H7 (cell line): ENCODE measurements around the gene PDE11A. TPM values are rescaled to one million over a fixed set of nuclear protein-coding genes. Genes with fewer than 3 reads are reported as not detected.

ENCODE experiments used
- DNase-seq: peaks from one replicate; pipeline ENCODE4 v3.0.0; 2012
- H3K27me3 ChIP-seq: 2 replicates; pipeline ENCODE4 v1.6.0; 2011; ENCODE audit warnings: mild to moderate bottlenecking, low read length; ENCODE audit not compliant: control insufficient read depth, insufficient read depth
- H3K36me3 ChIP-seq: replicated peaks from 2 replicates; pipeline ENCODE4 v1.5.1; 2011; ENCODE audit warnings: low read length; ENCODE audit not compliant: control insufficient read depth, insufficient read depth
- H3K4me3 ChIP-seq: 2 replicates; pipeline ENCODE4 v1.5.1; 2011; ENCODE audit warnings: low read depth, mild to moderate bottlenecking, control low read depth, low read length, moderate library complexity; ENCODE audit not compliant: insufficient read depth
- total RNA-seq: library from RNA; depleted of rRNA; stranded (reverse); fragments of >200 nt; shearing (Covaris generic); gene quantifications from 2 replicates; pipeline ENCODE4 v1.2.3, GENCODE V29; 2014

The PDE11A gene
- total RNA-seq, 1 experiment from 2014 or later, result 1.2 TPM

DNA sequence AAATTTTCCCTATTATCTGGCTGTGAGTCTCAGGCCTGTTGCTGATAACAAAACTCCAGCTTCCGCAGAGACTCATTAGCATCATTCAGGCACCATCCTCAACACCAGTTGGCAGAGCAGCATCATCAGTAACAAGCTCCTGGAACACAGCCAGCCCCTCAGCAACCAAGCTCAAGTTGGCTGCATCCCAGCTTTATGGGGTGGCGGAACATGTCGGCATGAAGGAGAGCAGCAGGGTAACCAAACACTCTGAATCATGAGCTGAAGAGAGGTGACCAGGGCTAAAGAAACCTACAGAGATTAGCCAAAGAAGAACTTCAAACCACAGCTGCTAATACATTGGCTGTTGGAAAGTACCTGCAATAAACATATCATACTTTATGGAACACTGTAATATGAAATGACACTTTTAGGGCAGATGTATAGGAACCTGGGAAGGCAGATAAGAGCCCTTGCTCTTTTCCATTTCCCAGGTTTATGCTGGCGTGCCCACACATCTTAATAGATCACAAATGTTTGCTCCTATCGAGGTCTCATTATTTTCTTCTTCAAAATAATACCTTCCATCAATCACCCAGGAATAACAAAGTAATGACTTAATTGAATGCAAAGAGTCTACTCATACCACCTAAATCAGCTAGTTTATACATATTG lies 63.8 kb downstream of the PDE11A start:
- no peak for DNase-seq
- H3K4me3 ChIP-seq, result no peak overlapping the region
- no peaks in the 10 kb centered on the region for H3K27me3 ChIP-seq
- H3K36me3 ChIP-seq, result no peaks in the 10 kb centered on the region

DNA sequence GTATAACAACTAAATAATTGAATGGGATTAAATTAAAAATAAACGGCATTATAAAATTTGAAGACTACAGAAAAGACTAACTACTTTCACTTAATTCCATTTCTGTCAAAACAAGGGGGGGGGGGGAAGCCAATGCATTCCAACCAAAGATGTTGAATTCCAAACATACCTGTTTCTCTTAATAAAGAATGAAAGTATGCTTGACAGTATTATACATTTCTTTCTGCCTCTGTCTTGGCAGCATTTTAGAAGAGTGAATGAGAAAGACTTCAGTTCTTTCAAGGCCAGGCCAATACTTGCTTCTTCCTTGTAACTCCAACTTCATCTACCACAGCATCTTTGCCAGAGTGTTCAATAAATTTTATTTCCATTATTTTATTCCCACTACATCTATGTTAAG lies 65.9 kb downstream of the PDE11A start:
- H3K4me3 ChIP-seq, result no peak overlapping the region
- no peak for DNase-seq
- no peaks in the 10 kb centered on the region for H3K27me3 ChIP-seq
- no peaks in the 10 kb centered on the region for H3K36me3 ChIP-seq

DNA sequence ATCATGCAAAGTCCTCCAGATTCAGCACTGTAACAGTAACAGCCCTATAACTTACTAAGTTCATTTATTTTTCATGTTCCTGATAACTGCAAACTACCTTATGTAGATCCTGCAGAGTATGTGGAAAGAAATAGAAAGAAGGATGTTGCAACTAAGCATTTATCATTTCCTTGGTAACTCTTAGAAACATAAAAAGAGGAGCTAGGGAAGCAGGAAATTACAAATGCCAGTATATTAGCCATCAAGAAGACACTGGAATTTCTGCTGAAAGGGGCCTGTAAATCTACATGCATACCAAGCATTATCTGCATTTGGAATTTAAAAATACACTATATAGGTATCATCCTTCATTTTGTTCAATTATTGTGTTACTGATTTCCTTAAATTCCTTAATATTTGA lies 66.8 kb downstream of the PDE11A start:
- no peak for DNase-seq
- no peaks in the 10 kb centered on the region for H3K36me3 ChIP-seq
- H3K27me3 ChIP-seq, result no peaks in the 10 kb centered on the region
- no peak overlapping the region for H3K4me3 ChIP-seq

DNA sequence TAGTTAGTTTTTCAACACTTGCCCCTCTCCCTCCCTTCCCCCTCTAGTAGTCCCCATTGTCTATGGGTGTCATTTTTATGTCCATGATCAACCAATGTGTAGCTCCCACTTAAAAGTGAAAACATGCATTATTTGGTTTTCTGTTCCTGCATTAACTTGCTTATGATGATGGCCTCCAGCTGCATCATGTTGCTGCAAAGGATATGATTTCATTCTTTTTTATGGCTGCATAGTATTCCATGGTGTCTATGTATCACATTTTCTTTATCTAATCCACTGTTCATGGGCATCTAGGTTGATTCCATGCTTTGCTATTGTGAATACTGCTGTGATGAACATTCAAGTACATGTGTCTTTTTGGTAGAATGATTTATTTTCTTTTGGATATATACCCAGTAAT lies 70.5 kb downstream of the PDE11A start:
- no peak for DNase-seq
- no peak overlapping the region for H3K4me3 ChIP-seq
- H3K27me3 ChIP-seq, result no peaks in the 10 kb centered on the region
- H3K36me3 ChIP-seq, result no peaks in the 10 kb centered on the region

DNA sequence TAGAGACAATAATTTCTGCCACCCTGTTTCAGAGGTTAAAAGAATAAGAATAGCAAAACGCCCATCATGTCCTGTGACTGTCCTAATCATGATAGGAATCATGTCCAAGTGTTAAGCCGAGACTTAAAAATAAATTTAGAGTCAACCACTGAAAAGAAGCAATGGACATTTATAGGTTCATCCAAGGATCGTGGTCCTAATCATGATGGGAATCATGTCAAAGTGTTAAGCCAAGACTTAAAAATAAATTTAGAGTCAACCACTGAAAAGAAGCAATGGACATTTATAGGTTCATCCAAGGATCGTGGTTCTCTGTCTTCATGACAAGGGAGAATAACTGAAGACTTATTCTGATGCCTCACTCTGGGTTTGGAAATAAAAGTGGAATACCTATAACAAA lies 73.6 kb downstream of the PDE11A start:
- no peaks in the 10 kb centered on the region for H3K27me3 ChIP-seq
- H3K36me3 ChIP-seq, result no peaks in the 10 kb centered on the region
- DNase-seq, result no peak
- H3K4me3 ChIP-seq, result no peak overlapping the region

DNA sequence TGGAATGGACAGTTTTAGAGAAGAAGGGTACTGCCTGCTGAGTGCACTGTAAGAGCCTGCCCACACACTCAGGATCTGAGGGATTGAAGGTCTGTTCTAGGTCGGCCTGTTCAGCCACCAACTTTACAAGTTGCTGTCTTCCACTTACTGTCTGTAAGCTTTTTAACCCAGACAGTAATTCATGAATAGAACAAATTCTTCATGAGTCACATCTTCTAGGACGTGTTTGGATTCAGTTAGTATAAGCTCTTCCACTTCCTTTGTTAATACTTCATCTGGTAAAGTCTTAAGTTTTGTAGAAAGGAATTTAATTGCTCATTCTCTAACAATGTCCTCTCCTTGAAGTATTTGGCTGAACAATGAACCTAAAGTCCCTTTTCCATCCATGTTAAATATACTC lies 74.6 kb downstream of the PDE11A start:
- Histone ChIP-seq H3K36me3 (no peaks in the 10 kb centered on the region), H3K4me3 (no peak overlapping the region), H3K27me3 (no peaks in the 10 kb centered on the region)
- DNase-seq, result no peak

DNA sequence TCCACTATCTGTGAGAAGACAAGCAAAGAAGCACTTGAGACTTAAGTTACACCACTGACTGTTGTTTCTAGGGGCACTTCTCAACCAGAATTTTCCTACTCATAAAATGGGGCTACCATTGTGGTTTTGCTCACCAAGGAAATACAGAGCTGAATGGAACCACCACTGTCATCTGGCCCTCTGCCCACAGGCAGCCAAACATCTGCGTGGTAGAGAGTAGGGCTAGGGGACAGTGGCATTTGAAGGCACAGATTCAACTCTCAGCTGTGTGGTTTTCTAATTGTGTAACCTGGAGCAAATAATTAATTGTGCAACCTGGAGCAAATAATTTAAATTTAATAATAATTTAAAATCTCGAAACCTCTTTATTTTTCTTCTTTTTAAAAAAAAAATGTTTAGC lies 79.6 kb downstream of the PDE11A start:
- no peak for DNase-seq
- Histone ChIP-seq H3K27me3 (no peaks in the 10 kb centered on the region), H3K36me3 (no peaks in the 10 kb centered on the region), H3K4me3 (no peak overlapping the region)

DNA sequence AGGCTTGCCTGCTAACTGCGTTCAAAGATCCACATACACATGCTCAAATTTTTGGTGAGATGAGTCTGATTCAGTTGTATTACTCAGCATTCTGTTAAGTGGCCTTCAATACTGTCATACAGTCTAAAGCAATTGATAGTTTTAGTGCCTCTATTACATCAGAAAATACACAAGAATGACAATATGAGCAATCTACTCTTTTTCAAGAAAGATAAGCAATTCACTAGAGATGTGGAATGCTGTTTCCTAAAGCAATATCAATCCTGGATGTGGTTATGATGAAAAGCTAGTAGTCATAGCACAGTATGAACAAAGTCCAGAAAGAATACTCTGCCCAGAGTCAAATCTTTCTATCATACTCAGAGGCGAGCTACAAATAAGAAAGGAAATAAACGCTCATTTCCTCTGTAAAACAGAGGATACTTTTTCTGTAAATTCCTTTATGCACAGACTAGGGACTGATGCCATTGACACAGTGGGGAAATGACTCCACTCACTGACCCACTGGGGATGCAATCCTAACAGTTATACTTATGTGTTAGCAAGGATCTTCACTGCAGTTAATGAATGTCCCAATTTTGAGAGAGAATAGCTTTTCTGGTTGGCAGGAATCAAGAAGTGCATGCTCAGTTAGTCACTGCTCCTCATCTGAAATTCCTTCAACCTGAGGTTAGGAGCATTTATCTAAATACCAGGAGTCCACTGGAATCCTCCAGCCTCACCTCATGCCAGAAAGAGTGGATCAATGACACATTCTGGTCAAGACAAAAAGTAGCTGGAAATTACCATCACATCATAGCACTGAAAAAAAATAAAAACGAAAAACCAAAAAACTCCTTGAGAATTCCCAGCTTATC lies 83.3 kb downstream of the PDE11A start:
- H3K27me3 ChIP-seq, result no peaks in the 10 kb centered on the region
- no peak for DNase-seq
- no peaks in the 10 kb centered on the region for H3K36me3 ChIP-seq
- H3K4me3 ChIP-seq, result no peak overlapping the region

DNA sequence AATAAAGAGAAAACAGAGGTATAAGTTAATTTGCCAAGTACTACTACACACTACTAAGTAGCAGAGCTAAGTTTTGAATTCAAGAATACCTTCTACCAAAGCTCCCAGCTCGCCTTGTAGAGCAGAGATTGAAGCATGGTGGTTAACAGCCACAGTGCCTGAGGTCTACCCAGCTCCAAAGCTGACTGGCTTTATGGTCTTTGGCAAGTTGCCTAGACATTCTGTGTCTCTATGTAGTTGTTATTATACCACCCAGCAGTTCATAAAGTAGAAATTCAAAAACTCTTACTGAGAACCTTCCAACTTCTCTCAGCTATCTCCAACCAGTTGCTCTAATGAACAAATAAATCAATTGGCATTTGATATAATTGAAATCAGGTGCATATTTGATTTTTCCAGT lies 87.8 kb downstream of the PDE11A start:
- Histone ChIP-seq H3K36me3 (no peaks in the 10 kb centered on the region), H3K27me3 (no peaks in the 10 kb centered on the region), H3K4me3 (no peak overlapping the region)
- DNase-seq, result no peak

DNA sequence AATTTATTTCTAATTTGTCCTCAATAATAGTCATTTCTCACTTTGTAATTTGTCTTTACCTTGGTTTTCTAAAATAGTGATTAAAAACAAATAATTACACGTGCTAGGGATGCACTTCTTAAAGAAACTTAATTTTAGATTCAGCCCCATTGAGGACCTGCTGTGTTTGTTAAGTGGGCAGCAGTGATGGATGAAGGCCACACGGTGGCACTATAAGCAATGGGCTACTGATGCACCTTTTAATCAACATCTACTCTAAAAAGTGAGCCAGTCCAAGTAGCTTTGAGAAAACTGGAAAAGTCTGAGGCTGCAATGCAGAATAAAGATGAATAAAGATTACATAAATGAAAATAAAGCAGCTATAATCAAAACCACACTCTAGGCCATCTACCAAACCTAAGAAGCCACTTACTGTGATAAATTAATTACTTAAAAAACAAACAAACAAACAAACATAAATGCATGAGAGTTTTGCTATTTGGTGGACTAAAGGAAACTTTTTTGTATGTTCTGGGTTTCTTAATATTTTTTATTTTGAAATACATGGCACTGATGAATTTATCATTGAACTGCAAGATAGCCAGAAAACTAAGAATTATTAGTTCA lies 89.3 kb downstream of the PDE11A start:
- Histone ChIP-seq H3K36me3 (no peaks in the 10 kb centered on the region), H3K4me3 (no peak overlapping the region), H3K27me3 (no peaks in the 10 kb centered on the region)
- peak; percentile 48 for DNase-seq

DNA sequence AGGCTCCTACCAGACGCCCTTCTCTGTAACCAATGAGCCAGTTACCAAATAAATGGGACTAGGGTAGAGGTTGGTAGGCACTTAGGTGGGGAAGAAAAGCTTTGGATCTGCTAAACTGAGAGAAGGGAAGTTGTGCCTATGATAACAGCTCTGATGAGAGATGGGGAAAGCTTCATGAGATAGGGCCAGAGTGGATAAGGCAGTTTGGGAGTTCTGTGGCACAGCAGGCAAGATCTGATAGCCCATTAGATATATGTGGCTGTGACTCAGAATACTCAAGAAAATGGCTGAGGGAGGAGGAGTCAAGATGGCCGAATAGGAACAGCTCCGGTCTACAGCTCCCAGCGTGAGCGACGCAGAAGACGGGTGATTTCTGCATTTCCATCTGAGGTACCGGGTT lies 99.8 kb downstream of the PDE11A start:
- Histone ChIP-seq H3K27me3 (no peaks in the 10 kb centered on the region), H3K4me3 (peak overlapping the region; percentile 4; the same call in 1 of the 2 replicates), H3K36me3 (no peaks in the 10 kb centered on the region)
- peak; percentile 4 for DNase-seq

DNA sequence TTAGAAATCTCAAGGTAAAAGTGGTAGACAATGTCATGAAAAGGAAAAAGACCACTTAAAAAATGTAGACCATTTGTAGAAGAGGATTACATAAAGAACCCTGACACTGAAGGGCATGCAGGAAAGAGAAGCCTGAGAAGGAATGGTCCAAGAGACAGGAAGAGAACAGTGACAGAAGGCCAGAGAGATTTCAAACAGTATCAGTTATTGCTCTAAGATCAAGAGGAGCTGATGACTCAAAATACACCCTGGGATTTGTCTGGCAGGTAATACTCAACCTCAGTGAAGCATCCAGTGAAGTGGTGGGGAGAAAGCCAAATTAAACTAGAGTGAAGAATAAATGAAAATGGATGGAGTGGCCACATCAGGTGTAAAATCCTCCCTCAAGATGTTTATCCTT lies 100.5 kb downstream of the PDE11A start:
- DNase-seq, result no peak
- H3K27me3 ChIP-seq, result no peaks in the 10 kb centered on the region
- H3K4me3 ChIP-seq, result no peak overlapping the region
- H3K36me3 ChIP-seq, result no peaks in the 10 kb centered on the region

DNA sequence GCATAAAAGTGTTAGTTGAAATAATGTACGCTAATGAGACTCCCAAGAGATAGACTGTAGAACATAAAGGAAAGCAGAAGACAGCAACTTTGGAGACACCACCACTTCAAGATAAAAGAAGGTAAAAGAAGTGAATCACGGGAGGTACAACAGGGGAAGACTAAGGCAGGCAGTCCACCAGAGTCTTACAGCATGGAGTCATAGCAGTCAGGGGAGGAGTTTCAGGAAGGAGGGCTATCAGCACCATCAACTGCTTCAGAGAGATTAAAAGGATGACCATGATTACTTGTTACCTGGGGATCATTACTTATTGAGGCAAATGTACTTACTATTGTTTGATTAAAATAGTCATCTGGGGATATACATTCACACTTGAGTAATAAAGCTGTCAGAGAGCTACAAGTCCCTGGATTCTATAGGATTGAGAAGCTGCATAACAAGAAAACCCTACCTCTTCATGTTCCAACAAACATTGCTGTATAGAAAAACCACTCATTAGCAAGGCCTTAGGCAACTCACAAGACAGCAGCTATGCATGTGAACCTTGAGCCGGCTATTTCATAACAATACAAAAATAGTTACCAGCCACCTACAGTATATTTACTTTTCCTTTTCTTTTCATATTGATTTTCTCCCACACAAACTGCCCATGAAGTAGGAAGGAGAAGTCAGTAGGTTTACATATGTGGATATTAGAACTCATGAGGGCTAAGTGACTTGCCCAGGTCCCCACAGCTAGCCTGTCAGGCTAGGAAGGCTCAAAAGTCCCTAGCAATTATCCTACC lies 101.7 kb downstream of the PDE11A start:
- no peak for DNase-seq
- Histone ChIP-seq H3K27me3 (no peaks in the 10 kb centered on the region), H3K4me3 (no peak overlapping the region), H3K36me3 (no peaks in the 10 kb centered on the region)

DNA sequence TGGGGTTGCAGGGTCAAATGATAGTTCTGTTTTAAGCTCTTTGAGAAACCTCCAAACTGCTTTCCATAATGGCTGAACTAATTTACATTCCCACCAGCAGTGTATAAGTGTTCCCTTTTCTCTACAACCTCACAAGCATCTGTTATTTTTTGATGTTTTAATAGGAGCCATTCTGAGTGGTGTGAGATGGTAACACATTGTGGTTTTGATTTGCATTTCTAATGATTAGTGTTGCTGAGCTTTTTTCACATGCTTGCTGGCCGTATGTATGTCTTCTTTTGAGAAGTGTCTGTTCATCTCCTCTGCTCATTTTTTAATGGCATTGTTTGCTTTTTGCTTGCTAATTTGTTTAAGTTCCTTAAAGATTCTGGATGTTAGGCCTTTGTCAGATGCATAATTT lies 107.7 kb downstream of the PDE11A start:
- no peak for DNase-seq
- Histone ChIP-seq H3K36me3 (no peaks in the 10 kb centered on the region), H3K4me3 (no peak overlapping the region), H3K27me3 (no peaks in the 10 kb centered on the region)
